ENCODE results near the gene RELN. TPM values are rescaled to one million over a fixed set of nuclear protein-coding genes. Genes with fewer than 3 reads are reported as not detected.

RELN gene
- total RNA-seq, 2 donors from 2014 or later, result 3.9 to 8.5 TPM

DNA sequence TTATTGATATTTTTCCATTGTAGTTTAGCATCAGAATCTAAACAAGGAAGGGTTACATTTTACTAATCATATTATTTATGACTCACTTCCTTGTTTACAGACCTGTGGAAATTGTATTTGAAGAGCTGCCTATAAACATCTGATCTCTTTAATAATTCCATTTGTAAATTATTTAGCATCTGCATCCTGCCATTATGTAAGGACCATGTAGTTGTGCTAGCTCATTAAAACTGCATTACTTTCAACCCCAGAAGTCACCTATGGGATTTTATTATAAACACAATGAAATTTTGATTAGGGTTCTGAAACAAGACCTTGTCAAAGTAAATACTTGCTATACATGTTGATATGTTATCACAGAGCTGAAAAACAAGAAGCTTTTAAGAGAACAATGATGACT, 396.6 kb downstream of the RELN start:
- no peak overlapping the region for H3K27ac ChIP-seq (ENCODE audit: low read depth, low read length)
- no peak overlapping the region for H3K4me3 ChIP-seq (ENCODE audit: low read length)
- H3K4me1 ChIP-seq (ENCODE audit: control insufficient read depth, insufficient read depth, low read length), result no peaks in the 10 kb centered on the region
- H3K9me3 ChIP-seq (ENCODE audit: control insufficient read depth, low read length), result no peaks in the 10 kb centered on the region
- H3K27me3 ChIP-seq (ENCODE audit: control insufficient read depth, insufficient read depth, low read length, poor library complexity, severe bottlenecking), result no peaks in the 10 kb centered on the region
- DNase-seq, result no peak
- no peaks in the 10 kb centered on the region for H3K27me3 Mint-ChIP-seq (ENCODE audit: insufficient read depth)
- no peaks in the 10 kb centered on the region for H3K36me3 Mint-ChIP-seq (ENCODE audit: low read depth)
- no peaks in the 10 kb centered on the region for H3K9me3 Mint-ChIP-seq
- H3K27ac Mint-ChIP-seq, result no peak overlapping the region
- no peak overlapping the region for H3K4me3 Mint-ChIP-seq
- no peak overlapping the region for H3K9ac ChIP-seq (ENCODE audit: extremely low read depth, low read length, poor library complexity, severe bottlenecking)
- H3K4me1 Mint-ChIP-seq, result peaks cover 13% of the 10 kb centered on the region
- TF ChIP-seq, protein P1, sequence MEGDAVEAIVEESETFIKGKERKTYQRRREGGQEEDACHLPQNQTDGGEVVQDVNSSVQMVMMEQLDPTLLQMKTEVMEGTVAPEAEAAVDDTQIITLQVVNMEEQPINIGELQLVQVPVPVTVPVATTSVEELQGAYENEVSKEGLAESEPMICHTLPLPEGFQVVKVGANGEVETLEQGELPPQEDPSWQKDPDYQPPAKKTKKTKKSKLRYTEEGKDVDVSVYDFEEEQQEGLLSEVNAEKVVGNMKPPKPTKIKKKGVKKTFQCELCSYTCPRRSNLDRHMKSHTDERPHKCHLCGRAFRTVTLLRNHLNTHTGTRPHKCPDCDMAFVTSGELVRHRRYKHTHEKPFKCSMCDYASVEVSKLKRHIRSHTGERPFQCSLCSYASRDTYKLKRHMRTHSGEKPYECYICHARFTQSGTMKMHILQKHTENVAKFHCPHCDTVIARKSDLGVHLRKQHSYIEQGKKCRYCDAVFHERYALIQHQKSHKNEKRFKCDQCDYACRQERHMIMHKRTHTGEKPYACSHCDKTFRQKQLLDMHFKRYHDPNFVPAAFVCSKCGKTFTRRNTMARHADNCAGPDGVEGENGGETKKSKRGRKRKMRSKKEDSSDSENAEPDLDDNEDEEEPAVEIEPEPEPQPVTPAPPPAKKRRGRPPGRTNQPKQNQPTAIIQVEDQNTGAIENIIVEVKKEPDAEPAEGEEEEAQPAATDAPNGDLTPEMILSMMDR (conservative IDR thresholded peaks at IDR 0.05), result no peak
- no peaks in the 10 kb centered on the region for H3K36me3 ChIP-seq (ENCODE audit: control insufficient read depth, insufficient read depth, low read length)

DNA sequence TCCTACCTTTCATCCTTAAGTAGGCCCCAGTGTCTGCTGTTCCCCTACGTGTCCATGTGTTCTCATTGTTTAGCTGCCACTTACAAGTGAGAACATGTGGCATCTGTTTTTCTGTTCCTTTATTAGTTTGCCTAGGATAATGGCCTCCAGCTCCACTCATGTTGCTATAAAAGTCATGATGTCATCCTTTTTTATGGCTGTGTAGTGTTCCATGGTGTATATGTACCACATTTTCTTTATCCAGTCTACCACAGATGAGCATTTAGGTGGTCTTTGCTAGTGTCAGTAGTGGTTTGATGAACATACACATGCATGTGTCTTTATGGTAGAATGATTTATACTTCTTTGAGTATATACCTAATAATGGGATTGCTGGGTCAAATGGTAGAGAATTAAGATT, 397.3 kb downstream of the RELN start:
- Histone ChIP-seq H3K4me1 (ENCODE audit: control insufficient read depth, insufficient read depth, low read length) (no peaks in the 10 kb centered on the region), H3K27ac (ENCODE audit: low read depth, low read length) (no peak overlapping the region), H3K9me3 (ENCODE audit: control insufficient read depth, low read length) (no peaks in the 10 kb centered on the region), H3K36me3 (ENCODE audit: control insufficient read depth, insufficient read depth, low read length) (no peaks in the 10 kb centered on the region), H3K4me3 (ENCODE audit: low read length) (no peak overlapping the region), H3K9ac (ENCODE audit: extremely low read depth, low read length, poor library complexity, severe bottlenecking) (no peak overlapping the region), H3K27me3 (ENCODE audit: control insufficient read depth, insufficient read depth, low read length, poor library complexity, severe bottlenecking) (no peaks in the 10 kb centered on the region)
- TF ChIP-seq, protein P1 (conservative IDR thresholded peaks at IDR 0.05), result no peak
- Mint-ChIP-seq H3K4me3 (no peak overlapping the region), H3K4me1 (peaks cover 9% of the 10 kb centered on the region), H3K9me3 (no peaks in the 10 kb centered on the region), H3K27me3 (ENCODE audit: insufficient read depth) (no peaks in the 10 kb centered on the region), H3K27ac (no peak overlapping the region), H3K36me3 (ENCODE audit: low read depth) (no peaks in the 10 kb centered on the region)
- 88 to 95% methylated on average over 1 of the region's 1 CpG for WGBS, 2 experiments (ENCODE audit: insufficient coverage in 1 of 2, insufficient read length in 1 of 2)
- no peak for DNase-seq

DNA sequence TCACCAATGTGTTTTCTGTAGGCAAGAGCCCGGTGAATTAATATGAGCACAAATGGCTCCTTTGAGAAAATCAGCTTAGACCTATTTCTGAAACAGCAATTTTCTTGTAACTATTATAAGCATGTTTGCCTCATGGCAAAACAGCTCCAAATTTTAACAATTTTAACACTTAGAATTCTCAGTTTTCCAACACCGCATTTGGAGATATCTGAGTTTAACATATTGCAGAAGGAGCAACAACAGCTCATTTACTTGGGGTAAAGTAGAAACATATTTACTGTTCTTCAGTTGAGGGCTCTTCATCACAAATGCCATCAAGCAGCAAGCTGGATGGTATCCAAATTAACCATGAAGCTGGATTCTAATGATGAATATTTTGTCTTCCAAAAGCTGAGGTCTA, 409.4 kb downstream of the RELN start:
- Histone ChIP-seq H3K9me3 (ENCODE audit: control insufficient read depth, low read length) (no peaks in the 10 kb centered on the region), H3K27ac (ENCODE audit: low read depth, low read length) (no peak overlapping the region), H3K4me3 (ENCODE audit: low read length) (no peak overlapping the region), H3K9ac (ENCODE audit: extremely low read depth, low read length, poor library complexity, severe bottlenecking) (no peak overlapping the region), H3K36me3 (ENCODE audit: control insufficient read depth, insufficient read depth, low read length) (no peaks in the 10 kb centered on the region), H3K4me1 (ENCODE audit: control insufficient read depth, insufficient read depth, low read length) (no peaks in the 10 kb centered on the region), H3K27me3 (ENCODE audit: control insufficient read depth, insufficient read depth, low read length, poor library complexity, severe bottlenecking) (no peaks in the 10 kb centered on the region)
- H3K4me1 Mint-ChIP-seq, result peaks cover 3% of the 10 kb centered on the region
- no peaks in the 10 kb centered on the region for H3K27me3 Mint-ChIP-seq (ENCODE audit: insufficient read depth)
- no peaks in the 10 kb centered on the region for H3K36me3 Mint-ChIP-seq (ENCODE audit: low read depth)
- H3K9me3 Mint-ChIP-seq, result no peaks in the 10 kb centered on the region
- TF ChIP-seq, protein P1 (conservative IDR thresholded peaks at IDR 0.05), result no peak
- DNase-seq, result no peak
- no peak overlapping the region for H3K4me3 Mint-ChIP-seq
- no peak overlapping the region for H3K27ac Mint-ChIP-seq
- 80 to 91% methylated on average over 1 to 2 of the region's 2 CpGs for WGBS, 2 experiments (ENCODE audit: insufficient coverage in 1 of 2, insufficient read length in 1 of 2)

All from endodermal cell (in vitro differentiated cells).